ENCODE data around the gene TNFRSF14. TPM values are rescaled to one million over a fixed set of nuclear protein-coding genes. Genes with fewer than 3 reads are reported as not detected.

TNFRSF14 gene
- polyA plus RNA-seq (2012; ENCODE audit: missing spikeins), result 117 TPM

GRCh38 chr1:2556277-2556677 lies at the start of gene TNFRSF14:
TNFRSF14 (plus strand) TSS chr1:2556371; CDS start chr1:2556665, 294 bp downstream.
- TF ChIP-seq POLR2A (IDR thresholded peaks at IDR 0.05; ENCODE audit: low read depth, low read length), result peak; percentile 69; the same call in 1 of the 2 replicates
- TF ChIP-seq POLR2AphosphoS5 (IDR thresholded peaks at IDR 0.05; ENCODE audit: low read depth, low read length), result no peak; the same call in 1 of the 2 replicates
- peak; percentile 74; the same call in 1 of the 2 replicates for TF ChIP-seq TAF1 (IDR thresholded peaks at IDR 0.05; ENCODE audit: borderline replicate concordance, low read depth, low read length)
- DNase-seq (ENCODE audit: insufficient read length) (peak; percentile 92), FAIRE-seq (no peak)

GRCh38 chr1:2506901-2507565 lies 49.1 kb upstream of the TNFRSF14 start:
- peak; percentile 22; the same call in 1 of the 2 replicates for TF ChIP-seq POLR2A (IDR thresholded peaks at IDR 0.05; ENCODE audit: low read depth, low read length)
- TF ChIP-seq POLR2AphosphoS5 (IDR thresholded peaks at IDR 0.05; ENCODE audit: low read depth, low read length), result no peak; the same call in none of the 2 replicates
- no peak for TF ChIP-seq TAF1 (IDR thresholded peaks at IDR 0.05; ENCODE audit: borderline replicate concordance, low read depth, low read length)
- DNase-seq (ENCODE audit: insufficient read length) (no peak), FAIRE-seq (no peak)

- no peak for FAIRE-seq
- TF ChIP-seq TAF1 (IDR thresholded peaks at IDR 0.05; ENCODE audit: borderline replicate concordance, low read depth, low read length) (no peak), POLR2A (IDR thresholded peaks at IDR 0.05; ENCODE audit: low read depth, low read length) (no peak), POLR2AphosphoS5 (IDR thresholded peaks at IDR 0.05; ENCODE audit: low read depth, low read length) (no peak)
Observed at GRCh38 chr1:2507744-2508155, 48.4 kb upstream of the TNFRSF14 start.

GRCh38 chr1:2508180-2508579 lies 48.0 kb upstream of the TNFRSF14 start:
- TF ChIP-seq TAF1 (IDR thresholded peaks at IDR 0.05; ENCODE audit: borderline replicate concordance, low read depth, low read length), result no peak
- TF ChIP-seq POLR2A (IDR thresholded peaks at IDR 0.05; ENCODE audit: low read depth, low read length), result no peak
- no peak for TF ChIP-seq POLR2AphosphoS5 (IDR thresholded peaks at IDR 0.05; ENCODE audit: low read depth, low read length)
- FAIRE-seq, result no peak

More at GRCh38 chr1:2507744-2508155, 48.4 kb upstream of the TNFRSF14 start:
- no peak for DNase-seq (ENCODE audit: insufficient read length)

GRCh38 chr1:2508751-2509150 lies 47.4 kb upstream of the TNFRSF14 start:
- TF ChIP-seq TAF1 (IDR thresholded peaks at IDR 0.05; ENCODE audit: borderline replicate concordance, low read depth, low read length), result no peak
- no peak for TF ChIP-seq POLR2AphosphoS5 (IDR thresholded peaks at IDR 0.05; ENCODE audit: low read depth, low read length)
- TF ChIP-seq POLR2A (IDR thresholded peaks at IDR 0.05; ENCODE audit: low read depth, low read length), result no peak
- no peak for DNase-seq (ENCODE audit: insufficient read length)
- no peak for FAIRE-seq

More at GRCh38 chr1:2508180-2508579, 48.0 kb upstream of the TNFRSF14 start:
- no peak for DNase-seq (ENCODE audit: insufficient read length)

- DNase-seq (ENCODE audit: insufficient read length) (no peak), FAIRE-seq (no peak)
- TF ChIP-seq TAF1 (IDR thresholded peaks at IDR 0.05; ENCODE audit: borderline replicate concordance, low read depth, low read length), result no peak
- TF ChIP-seq POLR2A (IDR thresholded peaks at IDR 0.05; ENCODE audit: low read depth, low read length), result no peak
- no peak for TF ChIP-seq POLR2AphosphoS5 (IDR thresholded peaks at IDR 0.05; ENCODE audit: low read depth, low read length)
Observed at GRCh38 chr1:2509589-2509988, 46.6 kb upstream of the TNFRSF14 start.

GRCh38 chr1:2510366-2511155 lies 45.6 kb upstream of the TNFRSF14 start:
- TF ChIP-seq POLR2A (IDR thresholded peaks at IDR 0.05; ENCODE audit: low read depth, low read length) (no peak), POLR2AphosphoS5 (IDR thresholded peaks at IDR 0.05; ENCODE audit: low read depth, low read length) (no peak), TAF1 (IDR thresholded peaks at IDR 0.05; ENCODE audit: borderline replicate concordance, low read depth, low read length) (no peak)
- DNase-seq (ENCODE audit: insufficient read length), result no peak
- no peak for FAIRE-seq

- FAIRE-seq (no peak), DNase-seq (ENCODE audit: insufficient read length) (no peak)
- TF ChIP-seq POLR2AphosphoS5 (IDR thresholded peaks at IDR 0.05; ENCODE audit: low read depth, low read length) (no peak), POLR2A (IDR thresholded peaks at IDR 0.05; ENCODE audit: low read depth, low read length) (no peak), TAF1 (IDR thresholded peaks at IDR 0.05; ENCODE audit: borderline replicate concordance, low read depth, low read length) (no peak)
Observed at GRCh38 chr1:2512862-2513421, 43.2 kb upstream of the TNFRSF14 start.

- DNase-seq (ENCODE audit: insufficient read length), result no peak
- TF ChIP-seq POLR2AphosphoS5 (IDR thresholded peaks at IDR 0.05; ENCODE audit: low read depth, low read length), result no peak
- TF ChIP-seq POLR2A (IDR thresholded peaks at IDR 0.05; ENCODE audit: low read depth, low read length), result no peak
- TF ChIP-seq TAF1 (IDR thresholded peaks at IDR 0.05; ENCODE audit: borderline replicate concordance, low read depth, low read length), result no peak
- no peak for FAIRE-seq
Observed at GRCh38 chr1:2513939-2514652, 42.1 kb upstream of the TNFRSF14 start.

- TF ChIP-seq TAF1 (IDR thresholded peaks at IDR 0.05; ENCODE audit: borderline replicate concordance, low read depth, low read length) (no peak), POLR2A (IDR thresholded peaks at IDR 0.05; ENCODE audit: low read depth, low read length) (no peak), POLR2AphosphoS5 (IDR thresholded peaks at IDR 0.05; ENCODE audit: low read depth, low read length) (no peak)
- DNase-seq (ENCODE audit: insufficient read length) (no peak), FAIRE-seq (no peak)
Observed at GRCh38 chr1:2514863-2515762, 41.1 kb upstream of the TNFRSF14 start.
